Dermis blood vessel endothelial cell (primary cell): ENCODE measurements around the gene PRCC. TPM values are rescaled to one million over a fixed set of nuclear protein-coding genes. Genes with fewer than 3 reads are reported as not detected.
"Not testable (repeated sequence)": the region's sequence is repeated elsewhere in the genome, so short reads cannot be mapped to it uniquely, and the experiment has no call there.

Experiments used
- DNase-seq: peaks from one replicate; pipeline ENCODE4 v3.0.0; 2010
- total RNA-seq: library from RNA; depleted of rRNA; stranded (reverse); fragments of >200 nt; gene quantifications from 2 replicates; pipeline ENCODE4 v1.2.3, GENCODE V29; 2014

Gene PRCC
- total RNA-seq, 1 donor from 2014 or later: 12.3 TPM

DNA sequence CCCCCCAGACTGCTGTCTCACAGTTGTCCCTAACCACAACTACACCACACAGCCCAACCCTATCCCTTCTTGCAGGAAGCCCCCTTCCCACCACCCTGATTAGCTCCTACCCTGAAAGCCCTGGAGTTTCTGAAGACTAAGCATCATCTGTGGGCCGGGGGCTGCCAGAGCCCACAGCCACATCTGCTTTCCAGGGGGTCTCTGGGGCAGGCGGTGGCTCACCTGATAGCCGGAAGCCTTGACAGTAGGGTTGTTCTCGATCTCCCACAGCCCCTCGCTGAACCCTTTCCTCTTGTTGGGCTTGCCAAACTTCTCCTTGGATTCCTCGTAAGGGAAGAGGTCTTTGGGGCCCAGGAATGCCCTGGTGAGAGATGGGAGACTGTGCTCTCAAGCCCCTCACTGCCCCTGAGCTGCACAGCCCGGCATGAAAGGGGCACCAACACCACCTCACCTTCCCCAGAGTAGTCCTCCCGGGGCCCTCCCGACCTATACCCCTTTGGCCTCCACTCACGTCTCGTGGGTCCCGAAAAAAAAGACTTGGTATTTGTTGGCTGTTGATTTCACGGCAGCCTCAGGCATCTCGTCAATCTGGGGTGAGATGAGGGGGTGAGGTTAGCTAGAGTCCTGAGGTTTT, 22.4 kb upstream of the PRCC start:
- DNase-seq: no peak

DNA sequence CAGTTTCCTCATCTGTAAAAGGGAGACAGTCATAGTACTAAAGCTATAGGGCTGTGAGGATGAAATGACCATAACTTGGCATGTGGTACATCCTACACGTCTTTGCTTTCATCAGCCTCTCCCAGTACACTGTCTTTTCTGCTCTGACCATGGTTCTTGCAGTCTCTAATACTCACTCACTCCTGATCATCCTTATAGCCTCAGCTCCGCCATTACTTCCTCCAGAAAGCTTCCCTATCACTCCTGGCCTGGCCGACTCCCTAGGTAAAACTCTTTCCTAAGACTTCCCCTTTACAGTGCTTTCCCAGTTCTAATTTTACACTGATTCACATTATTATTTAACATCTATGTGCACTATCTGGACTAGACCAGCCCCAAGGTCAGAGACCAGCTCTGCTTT, 21.5 kb upstream of the PRCC start:
- no peak for DNase-seq

DNA sequence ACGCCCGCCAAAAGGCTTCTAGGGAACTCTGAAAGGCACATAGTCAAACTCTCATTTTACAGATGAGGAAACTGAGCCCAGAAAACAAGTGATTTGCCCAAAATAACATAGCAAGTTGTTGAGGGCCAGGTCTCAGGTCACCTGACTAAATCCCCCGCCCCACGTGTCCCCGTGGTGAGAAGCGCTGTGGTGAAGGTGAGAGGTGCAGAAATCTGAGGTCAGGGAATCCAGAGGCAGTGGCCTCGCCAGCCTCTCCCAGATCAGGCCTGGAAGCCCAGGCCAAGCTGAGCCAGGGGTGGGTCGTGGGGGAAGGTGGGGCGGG, 21.0 kb upstream of the PRCC start:
- DNase-seq: no peak

DNA sequence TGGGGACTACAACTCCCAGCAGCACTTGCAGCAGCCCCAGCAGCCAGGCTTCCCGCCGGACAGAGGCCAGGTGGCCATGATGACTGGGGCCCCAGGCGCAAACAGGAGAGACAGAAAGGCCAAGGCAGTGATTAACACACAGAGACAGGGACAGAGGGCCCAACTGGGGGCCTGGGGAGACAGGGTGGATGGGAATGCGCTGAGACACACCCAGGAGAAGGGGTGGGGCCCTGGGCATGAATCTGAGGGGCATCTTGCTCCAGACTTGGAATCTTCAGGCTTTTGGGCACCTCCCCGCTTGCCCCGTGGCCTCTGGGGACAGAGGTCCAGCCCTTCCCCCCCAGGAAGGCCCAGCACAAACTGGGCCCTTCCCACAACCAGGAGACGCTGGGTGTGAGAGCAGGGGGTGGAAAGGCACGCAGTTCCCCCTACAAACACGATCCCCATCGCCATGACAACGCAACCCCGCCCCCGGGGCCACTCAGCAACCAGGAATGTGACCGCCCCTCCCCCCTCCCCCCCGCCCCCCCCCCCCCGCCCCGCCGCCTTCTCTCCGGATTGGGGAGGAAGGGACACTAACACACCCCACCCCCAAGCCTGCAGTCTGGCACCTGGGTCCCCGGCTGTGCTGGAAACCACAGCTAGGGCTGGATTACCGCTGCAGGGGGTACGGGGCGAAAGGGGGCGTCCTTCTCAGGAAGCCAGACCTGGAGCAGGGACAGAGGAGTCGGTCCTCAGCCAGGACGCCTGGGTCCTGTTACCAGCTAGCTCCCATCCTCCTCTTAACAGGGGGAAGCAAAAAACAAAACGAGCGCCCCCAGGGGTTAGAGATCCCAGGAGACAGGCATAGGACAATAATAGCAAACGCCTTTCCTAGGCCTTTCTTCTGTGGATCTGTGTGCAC, 20.4 kb upstream of the PRCC start:
- DNase-seq: peak; percentile 95

DNA sequence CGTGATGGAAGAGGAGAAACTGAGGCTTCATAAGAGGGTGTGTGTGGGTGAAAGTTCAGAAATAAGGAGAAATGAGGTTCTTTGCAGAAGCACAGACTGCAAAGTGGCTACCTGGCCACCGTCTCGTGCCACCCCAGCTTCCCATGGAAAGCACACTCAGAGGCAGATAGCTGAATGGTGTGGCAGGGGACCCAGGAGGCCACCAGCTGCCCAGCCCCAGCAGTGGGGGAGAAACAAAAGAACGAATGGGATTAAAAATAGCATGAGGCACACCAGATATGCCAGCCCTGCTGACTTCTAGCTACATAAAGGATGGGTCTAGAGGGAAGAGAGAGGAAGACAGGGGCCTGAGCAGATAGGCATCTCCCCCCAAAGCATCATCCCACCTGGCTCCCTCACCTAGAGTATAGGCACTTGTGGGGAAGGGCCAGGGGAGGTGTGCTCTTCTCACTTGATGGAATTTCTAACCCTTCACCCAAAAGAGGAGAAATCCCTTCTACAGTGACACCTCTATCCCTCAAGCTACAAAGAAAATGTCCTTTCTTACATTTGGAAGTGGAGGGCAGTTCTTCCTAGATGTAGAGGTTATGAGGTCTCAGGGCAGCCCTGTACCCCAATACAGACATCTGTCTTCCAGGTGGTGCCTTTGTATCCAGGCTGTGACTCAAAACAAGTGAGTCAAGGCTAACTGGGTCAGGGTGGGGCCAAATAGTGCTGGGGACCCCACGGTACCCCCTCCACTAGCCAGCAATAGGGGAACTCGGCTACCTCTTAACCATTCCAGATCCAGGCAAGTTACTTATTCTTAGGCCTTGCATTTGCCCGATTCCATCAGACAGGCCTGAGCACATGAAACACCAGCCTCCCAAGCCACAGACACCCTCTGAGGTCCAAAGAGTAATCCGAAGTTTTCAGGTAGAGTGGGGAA, 19.3 kb upstream of the PRCC start:
- DNase-seq: no peak

DNA sequence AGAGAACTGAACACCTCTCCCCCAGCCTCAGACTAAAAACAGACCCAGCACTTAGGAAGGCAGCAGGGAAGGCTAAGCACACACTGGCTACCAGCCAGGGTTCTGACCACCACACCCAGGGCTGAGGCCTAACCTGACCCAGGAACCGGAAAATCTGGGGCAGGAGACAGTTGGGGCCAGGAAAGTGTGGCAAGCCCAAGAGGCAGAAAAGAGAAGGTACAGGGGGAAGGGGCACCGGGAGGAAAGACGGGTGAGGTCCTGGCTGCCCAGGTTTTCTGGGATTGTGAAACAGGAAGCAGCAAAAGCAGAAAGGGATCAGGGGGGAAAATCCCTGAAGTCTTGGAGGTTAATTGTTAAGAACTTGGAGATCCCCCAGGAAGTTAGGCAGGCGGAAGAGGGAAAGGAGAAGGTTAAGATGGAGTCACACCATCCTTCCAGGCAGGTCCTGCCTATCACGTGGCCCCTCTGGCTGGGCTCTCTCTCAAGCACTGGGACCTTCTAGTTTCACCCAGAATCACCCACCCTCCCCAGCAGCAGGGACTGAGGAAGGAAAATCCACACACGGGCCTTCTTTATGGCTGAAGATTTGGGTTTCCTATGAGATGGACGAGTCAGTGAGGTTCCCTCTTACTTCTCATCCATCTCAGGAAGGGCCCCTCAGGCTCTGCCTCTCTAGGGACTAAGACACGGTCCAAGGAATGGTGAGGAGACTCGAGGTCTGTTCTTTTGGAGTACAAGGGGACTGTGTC, 18.5 kb upstream of the PRCC start:
- peak; percentile 65 for DNase-seq

DNA sequence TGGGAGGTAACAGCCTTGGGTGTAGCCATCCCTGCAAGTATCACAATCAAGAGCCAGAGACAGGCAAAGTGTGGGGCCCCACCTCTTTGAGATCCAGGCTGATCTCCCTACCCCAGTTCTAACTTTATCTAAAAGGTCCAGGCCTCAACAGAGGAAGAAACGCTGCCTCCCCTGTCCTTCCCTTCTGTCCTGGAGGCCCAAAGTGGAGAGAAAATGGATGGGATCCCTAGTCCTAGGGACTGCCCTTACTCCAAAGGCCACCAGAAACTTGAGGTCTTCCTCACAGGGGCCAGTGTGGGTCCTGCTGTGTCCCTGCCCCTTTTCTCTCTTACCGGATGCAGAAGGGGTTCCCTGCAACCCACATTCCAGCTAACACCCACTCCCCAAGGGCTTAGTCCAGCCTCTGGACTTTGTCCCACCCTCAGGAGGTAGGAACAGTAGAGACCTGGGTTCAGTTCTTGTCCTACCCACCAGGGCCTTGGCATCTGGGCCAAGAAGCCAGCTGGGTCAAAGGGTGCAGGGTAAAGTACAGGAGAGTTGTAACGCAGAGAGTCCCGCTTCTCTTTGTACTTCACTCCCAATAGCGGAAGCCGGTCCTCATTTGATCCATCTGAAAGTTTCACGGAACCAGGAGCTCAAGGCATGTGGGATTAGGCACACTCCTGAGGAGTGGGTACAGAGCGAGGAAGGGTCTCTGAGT, 17.8 kb upstream of the PRCC start:
- no peak for DNase-seq

DNA sequence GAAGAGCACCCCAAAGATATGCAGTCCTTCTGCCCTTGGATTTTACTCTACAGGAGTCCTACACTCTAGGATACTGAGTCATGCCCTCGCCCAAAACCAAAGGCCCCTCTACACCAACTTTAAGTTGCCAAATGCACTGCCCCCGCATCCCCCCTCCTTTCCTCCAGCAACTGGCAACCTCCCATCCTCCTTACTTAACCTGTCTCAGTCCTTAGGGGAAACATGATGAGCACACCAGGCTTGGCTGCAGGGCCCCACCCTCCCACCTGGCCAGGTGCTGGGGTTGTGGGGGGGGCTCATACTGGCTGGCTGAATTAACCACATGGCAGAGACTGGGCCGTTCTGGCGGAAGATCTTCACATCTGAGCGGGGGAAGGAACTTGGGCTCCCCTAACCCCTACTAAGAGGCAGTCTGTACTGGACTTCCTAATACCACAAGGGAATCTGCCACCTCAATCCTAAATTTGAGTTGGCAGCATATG, 17.1 kb upstream of the PRCC start:
- peak; percentile 23 for DNase-seq

DNA sequence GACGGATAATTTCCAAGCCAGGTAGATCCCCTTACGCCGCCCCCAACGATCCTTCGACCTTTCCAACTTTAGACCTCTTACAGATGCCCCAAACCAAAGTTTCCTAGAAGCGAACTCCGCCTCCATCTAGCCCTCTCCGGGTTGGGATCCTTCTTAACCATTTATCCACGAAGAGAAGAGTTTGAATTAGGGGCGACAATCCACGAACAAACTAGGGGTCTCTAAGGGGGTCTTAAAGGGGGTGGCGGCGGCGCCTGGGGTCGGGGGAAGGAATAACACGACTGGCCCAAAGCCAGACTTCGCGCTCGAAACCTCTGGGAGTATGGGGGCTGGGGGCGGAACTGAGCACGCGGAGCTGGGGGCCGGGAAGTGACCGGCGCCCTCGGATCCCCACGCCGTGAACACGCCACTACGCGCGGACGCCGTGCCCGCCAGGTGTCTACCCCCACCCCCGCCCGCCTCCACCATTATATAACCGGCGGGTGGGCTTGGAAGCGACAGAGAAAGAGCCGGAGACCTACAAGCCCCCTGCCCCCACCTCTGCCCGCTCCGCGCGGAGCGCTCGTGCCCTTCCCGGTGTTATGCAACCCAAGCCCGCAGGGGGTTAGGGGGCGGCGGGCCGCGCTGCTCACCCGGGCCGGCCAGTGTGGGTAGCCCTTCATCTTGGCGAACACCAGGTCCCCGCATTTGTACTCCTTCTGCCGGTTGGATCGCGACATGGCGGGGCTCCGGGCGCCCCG, 16.5 kb upstream of the PRCC start:
- peak; percentile 57 for DNase-seq

DNA sequence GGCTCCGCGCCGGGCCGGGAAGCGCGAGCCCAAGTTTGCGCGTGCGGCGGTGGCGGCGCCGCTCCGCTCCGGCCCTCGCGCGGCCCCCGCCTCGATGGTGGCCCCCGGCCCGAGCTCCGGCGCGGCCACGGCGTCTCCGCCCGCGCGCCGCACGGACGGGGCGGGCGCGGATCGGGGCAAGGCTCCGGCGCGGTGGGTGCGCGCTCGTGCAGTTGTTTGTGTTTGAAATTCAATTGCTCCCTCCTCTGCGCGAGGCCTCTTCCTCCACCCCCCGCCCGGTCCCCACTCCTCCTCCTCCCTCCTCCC, 15.9 kb upstream of the PRCC start, which contains the start of gene HDGF:
Gene HDGF (minus strand): TSS at position 225 of the 306 bp plus-strand sequence. CDS start 246 bp downstream, outside the sequence.
- DNase-seq: no peak

DNA sequence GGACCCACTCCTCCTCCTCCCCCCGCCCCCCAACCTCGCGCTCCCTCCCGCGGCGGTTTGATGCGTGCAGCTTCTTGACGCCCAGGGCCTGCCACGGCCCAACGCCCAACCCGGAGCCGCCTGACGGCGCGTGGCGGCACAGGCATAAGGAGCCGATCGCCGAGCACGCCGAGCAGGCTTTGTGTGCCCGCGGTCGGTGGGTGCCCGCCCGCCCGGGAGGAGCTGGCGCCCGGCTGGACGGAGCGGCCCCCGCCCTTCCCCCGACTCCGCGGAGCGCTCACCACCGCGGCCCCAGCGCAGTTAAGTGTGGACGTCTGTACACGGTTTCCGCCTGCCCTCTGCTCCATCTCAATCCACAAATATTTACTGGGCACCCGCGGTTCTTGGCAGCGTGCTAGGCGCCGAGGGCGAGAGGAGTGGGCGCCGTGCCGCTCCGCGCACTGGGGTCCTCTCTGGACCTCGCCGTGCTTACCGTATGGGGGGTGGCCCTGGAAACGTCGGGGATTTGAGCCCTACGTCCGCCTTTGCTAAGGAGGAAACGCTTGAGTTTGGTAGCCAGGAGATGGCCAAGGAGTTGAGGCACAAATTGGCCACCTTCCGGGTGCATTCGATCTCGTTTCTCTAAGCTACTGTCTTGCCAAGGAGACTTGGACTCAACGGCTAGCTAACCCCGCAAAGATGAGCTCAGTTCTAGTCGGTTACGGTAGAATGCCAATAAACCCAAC, 15.4 kb upstream of the PRCC start:
- peak; percentile 99 for DNase-seq

DNA sequence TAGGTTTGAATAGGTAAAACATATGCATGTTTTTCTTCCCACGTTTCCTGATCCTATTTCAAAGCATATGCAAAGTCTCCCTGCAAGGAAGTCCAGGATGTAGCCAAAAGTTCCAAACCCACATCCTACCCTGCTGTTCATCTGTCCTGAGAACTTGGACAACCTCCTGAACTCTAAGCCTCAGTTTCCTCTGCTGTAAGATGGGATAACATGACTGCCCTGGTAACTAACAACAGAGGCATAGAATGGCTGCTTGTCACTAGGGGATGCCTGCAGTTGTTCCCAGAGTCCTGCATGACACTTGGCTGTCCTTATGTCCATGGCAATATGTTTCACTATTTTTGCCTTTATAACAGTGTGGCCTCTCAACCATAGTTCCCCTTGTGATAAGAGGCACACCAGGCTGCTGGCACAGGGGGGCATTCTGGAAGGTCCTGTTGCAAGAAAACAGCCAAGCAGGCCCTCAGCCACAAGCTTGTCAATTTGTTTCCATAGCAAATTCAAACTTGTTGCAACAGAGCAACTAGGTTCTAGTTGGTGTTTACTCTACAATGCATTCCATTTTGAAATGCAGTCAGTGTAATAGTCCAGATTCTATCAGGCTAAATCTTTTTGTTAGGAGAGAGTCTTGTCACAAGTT, 14.4 kb upstream of the PRCC start:
- peak; percentile 16 for DNase-seq

DNA sequence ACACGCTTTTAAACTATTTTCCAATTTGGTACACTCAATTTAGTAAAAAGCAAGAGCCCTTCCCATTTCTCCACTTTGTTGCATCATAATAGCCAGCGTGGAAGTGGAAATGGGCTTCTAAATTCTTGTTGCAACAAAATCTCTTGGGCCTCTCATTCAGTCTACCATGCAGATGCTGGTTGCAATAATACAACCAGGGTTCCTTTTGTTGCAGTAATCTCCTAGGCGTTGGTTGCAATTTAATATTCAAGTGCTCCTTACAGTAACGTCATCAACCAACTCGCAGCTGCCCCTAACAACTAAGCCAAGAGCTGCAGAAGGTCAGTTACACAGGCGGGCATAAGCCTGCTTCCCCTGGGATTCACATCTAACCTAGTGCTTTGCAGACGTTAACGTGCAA, 13.1 kb upstream of the PRCC start:
- no peak for DNase-seq

DNA sequence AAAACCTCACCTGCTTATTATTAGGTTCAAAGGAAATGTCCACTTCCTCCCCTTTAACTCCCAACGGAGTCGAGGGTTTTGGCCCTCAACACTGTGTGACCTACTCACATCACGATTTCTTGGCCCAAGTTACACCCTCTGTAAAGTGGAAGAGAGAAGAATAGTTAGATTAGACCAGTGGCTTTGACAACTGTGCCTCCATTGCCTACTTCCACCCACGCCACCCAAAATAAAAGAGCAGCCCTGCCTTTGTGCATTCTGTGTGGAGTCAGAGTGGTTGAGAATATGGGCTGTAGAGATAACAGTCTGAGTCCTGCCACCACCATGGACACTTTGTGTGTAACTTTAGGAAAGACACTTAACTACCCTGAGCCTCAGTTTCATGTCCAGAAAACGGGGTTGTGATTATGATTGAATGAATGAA, 11.8 kb upstream of the PRCC start:
- no peak for DNase-seq

DNA sequence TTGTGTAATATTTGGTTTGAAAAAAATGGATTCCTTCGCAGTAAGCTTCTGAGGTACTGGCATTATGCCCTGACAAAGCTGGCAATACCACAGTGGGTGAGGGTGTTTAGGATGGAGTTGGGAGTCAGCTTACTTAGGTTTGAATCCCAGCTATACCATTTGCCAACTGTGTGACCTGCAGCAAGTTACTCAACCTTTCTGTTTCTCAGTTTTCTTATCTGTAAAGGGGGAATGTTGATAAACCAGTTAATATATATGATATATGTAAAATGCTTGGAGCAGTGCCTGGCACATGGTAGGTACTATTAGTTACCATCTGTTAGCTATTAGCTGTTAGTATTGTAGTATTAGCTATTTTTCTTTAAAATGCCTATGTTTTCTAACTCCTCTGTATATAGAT, 11.0 kb upstream of the PRCC start:
- DNase-seq: no peak

DNA sequence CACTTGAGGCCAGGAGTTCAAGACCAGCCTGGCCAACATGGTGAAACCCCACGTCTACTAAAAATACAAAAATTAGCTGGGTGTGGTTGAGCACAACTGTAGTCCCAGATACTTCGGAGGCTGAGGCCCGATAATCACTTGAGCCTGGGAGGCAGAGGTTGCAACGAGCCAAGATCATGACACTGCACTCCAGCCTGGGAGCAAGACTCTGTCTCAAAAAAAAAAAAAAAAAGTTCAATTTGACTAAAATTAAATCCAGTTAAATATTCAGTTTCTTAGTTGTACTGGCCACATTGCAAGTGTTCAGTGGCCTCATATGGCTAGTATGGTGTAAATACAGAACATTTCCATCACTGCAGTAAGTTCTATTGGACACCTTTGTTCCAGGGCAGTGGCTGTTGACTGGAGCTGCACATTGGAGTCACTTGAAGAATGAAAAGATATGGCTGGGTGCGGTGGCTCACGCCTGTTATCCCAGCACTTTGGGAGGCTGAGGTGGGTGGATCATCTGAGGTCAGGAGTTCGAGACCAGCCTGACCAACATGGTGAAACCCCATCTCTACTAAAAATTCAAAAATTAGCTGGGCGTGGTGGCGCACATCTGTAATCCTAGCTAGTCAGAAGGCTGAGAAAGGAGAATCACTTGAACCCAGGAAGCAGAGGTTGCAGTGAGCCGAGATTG, 9.6 kb upstream of the PRCC start:
- not testable (repeated sequence) for DNase-seq

DNA sequence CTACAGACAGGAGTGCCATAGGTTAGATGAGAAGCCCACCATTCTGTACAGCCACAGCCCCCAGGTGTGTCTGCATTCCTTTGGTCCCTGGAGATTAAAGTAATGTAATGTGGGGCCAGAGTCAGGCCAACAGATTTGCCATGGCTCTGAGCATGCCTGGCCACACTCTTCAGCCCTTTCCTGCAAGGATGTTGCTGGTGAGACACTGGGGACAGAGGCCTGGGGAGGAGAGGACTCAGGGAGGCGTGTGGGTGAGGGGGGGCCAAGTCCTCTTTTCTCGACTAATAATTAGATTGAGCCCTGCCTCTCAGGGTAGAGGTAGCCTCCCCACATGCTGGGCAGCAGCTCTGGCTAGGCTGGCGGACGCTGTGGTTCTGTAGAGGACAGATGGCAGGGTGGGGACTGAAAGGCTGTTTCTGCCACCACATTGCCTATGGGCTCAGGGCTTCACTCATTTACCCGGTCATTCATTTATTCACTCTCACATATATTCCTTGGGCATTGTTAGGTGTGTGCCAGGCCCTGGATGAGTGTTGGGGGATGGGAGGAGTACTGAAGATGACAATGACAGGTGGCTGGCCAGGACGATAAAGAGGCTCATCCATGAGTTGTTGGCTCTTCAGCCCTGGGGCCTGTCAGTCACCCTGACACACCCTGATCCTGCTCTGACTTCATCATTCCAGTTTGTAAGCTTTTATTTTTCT, 7.1 kb upstream of the PRCC start:
- DNase-seq: no peak

DNA sequence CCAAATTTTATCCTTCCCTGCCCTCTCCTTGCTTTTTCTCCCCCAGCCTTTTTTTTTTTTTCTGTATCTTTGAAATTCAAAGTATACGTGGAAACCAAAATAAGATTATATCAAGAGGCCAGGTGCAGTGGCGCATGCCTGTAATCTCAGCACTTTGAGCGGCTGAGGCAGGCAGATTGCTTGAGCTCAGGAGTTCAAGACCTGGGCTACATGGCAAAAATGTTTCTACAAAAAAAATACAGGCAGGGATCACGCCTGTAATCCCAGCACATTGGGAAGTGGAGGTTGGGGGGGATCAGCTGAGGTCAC, 6.6 kb upstream of the PRCC start:
- no peak for DNase-seq

DNA sequence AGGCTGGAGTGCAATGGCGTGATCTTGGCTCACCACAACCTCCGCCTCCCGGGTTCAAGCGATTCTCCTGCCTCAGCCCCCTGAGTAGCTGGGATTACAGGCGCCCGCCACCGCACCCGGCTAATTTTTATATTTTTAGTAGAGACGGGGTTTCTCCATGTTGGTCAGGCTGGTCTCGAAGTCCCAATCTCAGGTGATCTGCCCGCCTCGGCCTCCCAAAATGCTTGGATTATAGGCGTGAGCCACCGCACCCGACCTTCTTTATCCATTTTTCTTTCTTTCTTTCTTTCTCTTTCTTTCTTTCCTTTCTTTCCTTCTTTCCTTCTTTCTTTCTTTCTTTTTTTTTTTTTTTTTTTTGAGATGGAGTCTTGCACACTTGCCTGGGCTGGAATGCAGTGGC, 2.2 kb upstream of the PRCC start:
- DNase-seq: not testable (repeated sequence)
